OCI-M2 (cell line): ENCODE measurements around the gene CHST15.

Experiments
- DNase-seq: peaks from one replicate; lab custom pipeline; 2025; ENCODE audit not compliant: unreplicated experiment; lab: John Stamatoyannopoulos, UW

CHST15 gene

GRCh38 chr10:124032087-124032935 is 61.1 kb downstream of the CHST15 start:
- DNase-seq: no peak

GRCh38 chr10:124030492-124031110 is 62.8 kb downstream of the CHST15 start:
- no peak for DNase-seq

- DNase-seq: no peak
These were observed 63.3 kb downstream of the CHST15 start for GRCh38 chr10:124030061-124030460.

GRCh38 chr10:124029559-124029958 is 63.8 kb downstream of the CHST15 start:
- DNase-seq: no peak

DNA sequence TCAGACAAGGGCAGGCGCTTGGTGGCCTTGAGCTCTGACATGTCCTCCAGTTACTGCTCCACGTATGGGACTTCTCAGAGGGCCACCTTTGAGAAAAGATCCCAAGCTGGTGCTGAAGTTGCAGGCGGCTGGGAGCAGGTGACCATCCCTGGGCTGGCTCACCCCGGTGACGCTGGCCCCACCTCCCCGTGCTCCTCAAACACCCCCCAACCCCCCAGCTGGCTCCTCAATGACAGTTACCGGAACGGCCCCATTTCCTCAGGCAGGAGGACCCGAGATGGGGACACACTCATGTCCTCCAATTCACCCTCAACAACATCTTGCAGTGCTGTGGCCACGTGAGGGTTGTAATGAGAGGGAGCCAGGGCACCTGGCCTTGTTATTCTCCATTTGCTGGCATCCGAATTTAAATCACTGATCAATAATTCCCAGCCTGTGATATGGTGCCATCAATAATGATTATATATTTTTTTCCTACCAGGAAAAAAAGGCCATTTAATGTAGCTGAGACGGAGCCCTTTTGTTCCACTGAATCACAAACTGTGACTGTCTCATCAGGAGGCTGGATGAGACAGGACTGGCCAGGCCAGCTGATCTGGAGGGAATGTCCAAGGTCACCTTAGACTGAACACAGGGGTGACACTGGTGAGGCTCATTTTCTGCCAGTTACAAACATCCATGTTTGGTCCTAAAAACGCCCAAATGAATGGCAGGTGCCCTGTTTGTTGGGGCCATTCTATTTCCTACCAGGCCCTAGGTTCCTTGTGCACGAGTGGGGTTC is 64.5 kb downstream of the CHST15 start:
- no peak for DNase-seq

- DNase-seq: no peak
These were observed 65.7 kb downstream of the CHST15 start for GRCh38 chr10:124027651-124028050.

DNA sequence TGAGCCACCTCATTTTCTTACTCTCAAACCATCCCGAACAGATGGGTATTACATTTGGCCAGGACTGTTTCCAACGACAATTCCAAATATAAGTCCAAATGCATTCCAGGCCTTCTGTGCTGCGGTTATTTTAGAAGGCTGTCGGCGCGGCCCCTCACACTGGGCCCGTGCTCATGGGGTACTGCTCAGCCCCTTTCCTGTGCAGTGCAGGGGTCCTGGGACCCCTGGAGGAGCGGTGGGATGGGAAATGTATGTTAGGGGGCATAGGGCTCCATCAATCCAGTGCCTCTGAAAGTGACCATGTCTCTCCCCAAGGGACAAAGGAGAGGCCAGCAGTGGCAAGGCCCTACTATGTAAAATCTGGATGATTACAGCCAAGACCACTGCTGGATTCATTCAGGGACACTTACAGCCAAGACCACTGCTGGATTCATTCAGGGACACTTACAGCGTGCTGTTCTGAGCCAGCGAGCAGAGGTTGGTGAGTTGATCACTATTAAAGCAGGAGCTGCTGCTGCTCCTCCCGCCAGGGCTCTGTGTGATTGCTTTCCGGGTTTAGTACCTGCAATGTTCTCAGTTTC is 66.3 kb downstream of the CHST15 start:
- DNase-seq: no peak

DNA sequence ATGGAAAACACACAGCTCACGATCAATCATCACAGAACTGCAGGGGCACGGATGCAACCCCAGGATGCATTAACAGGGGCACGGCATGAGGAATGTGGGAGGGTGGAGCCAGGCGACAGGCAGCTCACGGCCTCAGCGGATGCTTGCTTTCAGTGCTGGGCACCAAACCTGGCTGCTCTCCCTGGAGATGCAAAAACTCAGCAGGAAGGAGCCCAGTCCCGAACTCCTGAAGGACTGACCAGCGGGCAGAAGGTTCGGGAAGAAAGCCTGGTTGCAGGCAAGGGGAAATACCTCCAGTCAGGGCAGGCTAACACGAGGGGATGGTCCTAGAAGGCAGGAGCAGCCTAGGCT is 66.8 kb downstream of the CHST15 start:
- DNase-seq: no peak

DNA sequence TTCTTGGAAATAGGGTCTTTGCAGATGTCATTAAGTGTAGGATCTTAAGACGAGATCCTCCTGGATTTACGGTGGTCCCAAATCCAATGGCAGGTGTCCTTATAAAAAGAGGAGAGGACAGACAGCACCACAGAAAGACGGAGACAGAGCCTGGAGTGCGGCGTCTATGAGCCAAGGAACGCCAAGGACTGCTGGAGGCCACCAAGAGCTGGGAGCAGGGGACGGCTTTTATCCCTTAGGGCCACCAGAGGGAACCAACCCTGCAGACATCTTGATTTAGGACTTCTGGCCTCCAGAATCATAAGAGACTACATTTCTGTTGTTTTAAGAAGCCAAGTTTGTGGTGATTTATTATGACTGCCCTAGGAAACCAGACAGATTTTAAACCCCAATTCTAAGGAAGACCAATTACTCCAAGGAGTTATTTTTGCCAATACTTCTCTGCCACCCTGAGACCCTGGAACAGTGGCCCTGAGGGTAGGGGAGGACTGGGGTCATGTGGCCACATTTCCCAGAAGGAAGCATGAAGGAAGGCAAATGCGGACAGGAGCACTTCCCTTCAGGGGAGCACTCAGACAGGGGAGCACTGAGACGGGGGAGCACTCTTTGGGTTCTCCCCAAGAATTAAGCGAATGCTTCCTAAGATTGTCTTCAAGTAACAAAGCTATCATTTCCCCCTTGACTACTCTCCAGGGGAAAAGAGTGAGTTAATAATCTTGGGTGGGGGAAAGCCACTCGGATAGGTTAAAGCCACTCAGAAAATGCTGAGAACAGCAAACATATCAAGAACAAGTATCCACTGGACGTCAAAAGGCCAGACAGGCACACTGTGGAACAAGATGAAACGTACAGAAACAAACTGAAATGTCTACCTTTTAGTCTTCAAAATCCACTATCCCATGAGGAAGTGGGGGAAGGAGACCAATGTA is 67.5 kb downstream of the CHST15 start:
- DNase-seq: no peak

DNA sequence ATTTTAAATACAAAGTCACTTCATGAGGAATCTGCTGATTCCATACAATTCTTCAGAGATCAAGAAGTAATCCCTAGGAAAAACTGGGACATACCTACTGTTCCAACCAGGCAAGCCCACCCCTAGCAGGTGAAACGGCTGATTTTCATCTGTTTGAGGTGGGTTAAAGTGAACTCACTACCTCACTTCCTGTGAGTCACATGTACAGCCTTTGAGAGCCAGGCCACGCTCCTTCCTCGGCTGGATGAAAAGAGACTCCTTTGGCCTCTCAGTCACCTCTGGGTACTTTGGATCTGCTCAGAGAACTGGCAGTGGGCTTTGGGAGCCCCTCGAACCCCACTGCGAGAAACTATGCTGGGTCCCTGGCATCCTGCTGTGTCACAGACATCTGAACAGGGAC is 68.2 kb downstream of the CHST15 start:
- no peak for DNase-seq

DNA sequence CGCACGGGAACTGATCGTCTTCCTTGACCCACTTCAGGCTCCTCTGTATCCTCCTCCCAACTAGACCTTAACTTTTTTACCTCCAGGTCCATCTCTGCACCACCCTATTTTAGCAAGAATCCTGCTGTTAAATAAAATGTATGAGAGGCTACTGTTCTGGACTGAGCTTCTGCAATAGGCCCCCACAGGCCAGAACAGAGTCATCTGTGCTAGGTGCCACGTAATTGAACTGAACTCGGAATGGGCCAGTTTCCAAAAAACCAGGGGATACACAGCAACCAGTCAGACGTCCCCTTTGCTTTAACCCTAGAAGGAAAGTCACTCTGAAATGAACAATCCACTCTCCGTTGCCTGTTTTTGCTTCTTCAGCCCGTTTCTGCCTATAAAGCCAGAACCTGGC is 71.3 kb downstream of the CHST15 start:
- no peak for DNase-seq

DNA sequence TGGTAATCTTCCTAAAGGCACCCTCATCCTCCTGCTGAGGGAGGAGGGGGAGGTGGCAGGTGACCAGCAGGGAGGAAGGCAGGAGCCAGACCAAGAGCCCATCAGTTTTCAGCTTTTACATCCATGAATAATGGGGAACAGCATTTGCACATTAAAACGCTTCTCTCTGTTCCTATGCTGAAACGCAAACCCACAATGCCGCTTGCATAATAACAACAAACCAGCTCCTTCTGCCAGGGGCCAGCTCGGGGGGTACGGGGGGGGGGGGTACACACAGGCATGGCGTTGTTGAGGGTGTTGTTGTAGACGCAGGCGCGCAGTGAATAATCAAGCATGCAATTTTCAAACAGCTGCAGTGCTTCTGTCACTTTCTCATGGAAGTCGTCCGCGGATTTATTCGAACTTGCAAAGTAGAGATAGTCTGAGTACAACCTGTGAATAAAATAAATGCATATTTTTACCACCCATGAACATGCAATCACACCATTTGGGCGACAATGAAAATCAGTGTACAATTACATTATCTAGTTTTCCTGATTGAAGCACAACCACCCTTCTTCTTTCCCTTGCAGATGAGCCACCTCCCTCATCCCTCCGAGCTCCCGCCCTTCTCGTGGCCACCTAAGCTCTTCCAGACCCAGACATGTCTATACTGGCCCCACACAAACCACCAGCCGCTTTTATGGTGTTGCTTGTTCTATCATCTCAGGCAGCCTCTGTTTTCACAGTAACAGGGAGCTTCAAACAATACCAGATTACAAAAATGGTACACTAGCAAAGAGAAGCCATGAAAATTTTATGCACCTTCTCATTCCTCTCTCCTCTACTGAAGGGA is 72.2 kb downstream of the CHST15 start:
- no peak for DNase-seq

DNA sequence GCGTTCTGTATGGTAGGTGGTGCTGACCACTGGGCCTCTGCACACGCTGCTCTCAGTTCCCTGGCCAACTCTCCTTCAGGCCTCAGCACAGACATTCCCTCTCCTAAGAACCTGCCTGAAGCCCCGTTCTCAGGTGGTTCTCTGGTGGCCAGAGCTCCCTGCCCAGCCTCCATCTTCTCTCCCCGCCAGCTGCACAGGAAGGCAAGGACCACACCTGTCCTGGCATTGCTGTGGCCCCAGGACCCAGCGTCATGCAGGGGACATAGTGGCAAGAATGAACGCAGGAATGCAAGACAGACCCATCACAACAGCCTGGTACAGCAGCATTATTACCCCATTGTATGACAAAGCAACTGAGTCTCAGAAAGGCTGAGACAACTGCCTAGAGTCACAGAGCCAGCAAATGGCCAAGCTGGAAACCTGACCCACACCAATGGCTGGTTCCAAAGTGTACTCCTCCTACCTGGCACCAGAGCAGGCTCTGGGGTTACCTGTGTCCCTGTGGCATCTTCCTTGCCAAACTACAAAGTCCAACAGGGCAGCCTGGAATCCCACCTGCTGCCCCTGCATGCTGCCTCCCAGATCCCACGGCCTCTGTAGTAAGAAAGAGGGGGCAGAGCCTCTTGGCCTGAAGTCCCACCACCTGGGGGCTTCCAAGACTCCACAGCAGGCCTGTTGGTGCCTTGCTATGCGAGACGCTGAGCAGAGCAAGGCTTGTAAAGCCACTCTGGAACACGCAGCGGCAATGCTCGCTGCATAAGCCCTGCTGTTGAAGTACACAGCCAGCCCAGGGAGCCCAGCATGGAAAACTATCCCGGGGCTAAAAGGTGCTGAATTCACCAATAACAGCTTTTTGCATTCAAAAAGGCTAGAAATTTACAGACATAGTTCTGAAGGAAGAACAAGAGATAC is 73.3 kb downstream of the CHST15 start:
- no peak for DNase-seq

- DNase-seq: no peak
These were observed 74.4 kb downstream of the CHST15 start for GRCh38 chr10:124018886-124019525.

DNA sequence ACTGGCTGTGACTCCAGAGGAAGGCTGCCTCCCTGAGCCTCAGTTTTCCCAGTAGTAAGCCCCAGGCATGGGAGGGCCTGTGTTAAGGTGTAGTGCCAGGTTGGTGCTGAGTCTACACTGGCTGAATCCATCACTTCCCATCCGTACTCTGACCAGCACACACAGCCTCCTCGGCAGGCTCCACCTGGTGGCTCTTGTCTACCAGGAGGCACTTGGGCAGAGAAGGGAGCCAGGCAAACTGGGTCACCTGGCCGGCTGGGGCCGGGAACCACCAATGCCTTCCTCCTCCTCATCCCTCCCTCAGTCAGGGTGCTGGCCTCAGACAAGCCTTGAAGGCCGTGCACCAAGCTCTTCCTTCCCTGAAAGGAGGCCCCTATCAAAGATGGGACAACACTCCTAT is 75.7 kb downstream of the CHST15 start:
- no peak for DNase-seq

GRCh38 chr10:124016804-124017375 is 76.5 kb downstream of the CHST15 start:
- DNase-seq: no peak

- no peak for DNase-seq
These were observed 77.4 kb downstream of the CHST15 start for GRCh38 chr10:124015991-124016390.
